ENCODE results near the gene PLEKHA6.
"Not testable (repeated sequence)": the region's sequence is repeated elsewhere in the genome, so short reads cannot be mapped to it uniquely, and the experiment has no call there.

PLEKHA6 gene

DNA sequence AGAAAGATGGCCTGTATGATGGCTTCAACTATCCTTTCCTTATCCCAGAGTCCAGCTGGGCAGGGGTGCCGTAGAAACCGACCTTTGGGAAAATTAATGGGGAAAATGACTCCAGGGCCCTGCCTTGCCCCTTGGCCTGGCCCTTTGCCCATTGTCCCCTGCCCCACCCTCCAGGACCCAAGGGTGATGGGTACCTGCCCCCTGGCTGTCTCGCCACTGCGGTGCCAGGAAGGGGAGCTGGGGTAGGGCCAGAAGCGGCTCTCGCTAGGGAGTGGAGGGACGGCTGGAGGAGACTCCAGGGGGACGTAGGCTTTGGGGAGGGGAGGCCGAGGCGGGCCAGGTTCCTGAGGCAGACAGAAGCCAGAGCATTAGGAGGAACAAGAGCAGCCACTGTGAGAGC is 116.8 kb downstream of the PLEKHA6 start:
- no peak for DNase-seq (ENCODE audit: low read depth in 2 of 2)

DNA sequence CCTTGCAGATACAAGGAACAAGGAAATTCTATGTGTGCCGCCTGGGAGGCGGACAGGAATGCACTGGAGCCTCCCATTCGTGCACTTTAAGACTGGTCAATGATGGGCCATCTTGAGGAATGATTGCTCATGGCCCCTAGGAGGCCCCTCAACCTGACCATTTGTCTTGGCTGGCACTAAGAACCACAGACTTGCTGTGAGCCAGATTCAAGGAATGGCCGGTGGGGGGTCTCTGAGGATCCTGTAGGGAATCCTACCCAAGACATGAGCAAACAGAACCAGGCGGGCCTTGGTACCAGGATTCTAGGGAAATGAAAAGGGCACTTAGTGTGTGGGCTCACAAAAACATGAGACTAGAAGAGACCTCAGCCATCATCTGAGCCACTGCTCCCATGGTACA is 117.8 kb downstream of the PLEKHA6 start:
- DNase-seq (ENCODE audit: low read depth in 2 of 2) = no peak

DNA sequence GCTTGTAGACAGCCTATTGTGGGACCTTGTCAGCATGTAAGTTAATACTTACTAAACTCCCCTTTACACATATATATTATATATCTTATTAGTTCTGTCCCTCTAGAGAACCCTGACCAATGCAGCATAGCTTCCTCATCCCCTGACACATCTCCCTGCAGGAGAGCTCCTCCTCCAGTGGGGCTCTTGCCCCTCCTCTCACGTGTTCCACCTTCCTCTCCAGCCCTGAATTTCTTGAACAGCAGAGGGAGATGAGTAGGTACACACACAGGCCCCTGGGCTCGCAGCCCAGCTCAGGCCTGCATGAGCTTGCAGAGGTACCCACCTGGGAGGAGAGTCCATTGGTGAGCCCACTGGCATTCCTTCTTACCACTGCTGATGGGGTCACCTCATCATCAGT is 118.7 kb downstream of the PLEKHA6 start:
- no peak for DNase-seq (ENCODE audit: low read depth in 2 of 2)

DNA sequence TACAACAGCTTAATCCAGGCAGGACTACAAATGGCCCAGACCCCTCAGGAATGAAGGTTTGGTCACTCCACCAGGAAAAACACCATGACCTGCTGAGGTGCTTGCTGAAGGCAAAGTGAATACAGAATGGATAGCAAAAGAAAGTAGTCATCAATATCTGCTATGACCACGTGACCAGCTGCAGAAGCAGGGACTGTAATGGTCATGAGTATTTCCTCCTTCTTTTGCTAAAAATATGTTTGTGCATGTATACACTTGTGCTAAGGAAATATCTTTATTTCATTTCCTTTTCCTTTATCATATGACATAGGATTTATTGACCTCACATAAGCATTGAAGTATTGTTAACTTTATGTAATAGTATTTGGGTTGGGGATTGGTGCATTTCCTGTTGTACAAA is 119.5 kb downstream of the PLEKHA6 start:
- no peak for DNase-seq (ENCODE audit: low read depth in 2 of 2)

DNA sequence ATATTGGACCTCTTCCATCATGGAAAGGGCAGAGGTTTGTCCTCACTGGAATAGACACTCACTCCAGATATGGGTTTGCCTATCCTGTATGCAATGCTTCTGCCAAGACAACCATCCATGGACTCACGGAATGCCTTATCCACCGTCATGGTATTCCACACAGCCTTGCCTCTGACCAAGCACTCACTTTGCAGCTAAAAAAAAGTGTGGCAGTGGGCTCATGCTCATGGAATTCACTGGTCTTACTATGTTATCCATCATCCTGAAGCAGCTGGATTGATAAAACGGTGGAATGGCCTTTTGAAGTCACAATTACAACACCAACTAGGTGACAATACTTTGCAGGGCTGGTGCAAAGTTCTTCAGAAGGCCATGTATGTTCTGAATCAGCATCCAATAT is 120.3 kb downstream of the PLEKHA6 start:
- DNase-seq (ENCODE audit: low read depth in 2 of 2) = not testable (repeated sequence)

DNA sequence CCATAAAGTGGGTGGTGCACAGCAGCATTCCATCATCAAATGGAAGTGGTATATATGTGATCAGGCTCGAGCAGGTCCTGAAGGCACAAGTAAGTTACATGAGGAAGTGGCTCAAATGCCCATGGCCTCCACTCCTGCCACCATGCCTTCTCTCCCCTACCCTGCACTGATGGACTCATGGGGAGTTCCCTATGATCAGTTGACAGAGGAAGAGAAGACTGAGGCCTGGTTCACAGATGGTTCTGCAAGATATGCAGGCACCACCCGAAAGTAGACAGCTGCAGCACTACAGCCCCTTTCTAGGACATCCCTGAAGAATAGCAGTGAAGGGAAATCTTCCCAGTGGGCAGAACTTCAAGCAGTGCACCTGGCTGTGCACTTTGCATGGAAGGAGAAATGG is 121.2 kb downstream of the PLEKHA6 start:
- DNase-seq (ENCODE audit: low read depth in 2 of 2) = not testable (repeated sequence)

DNA sequence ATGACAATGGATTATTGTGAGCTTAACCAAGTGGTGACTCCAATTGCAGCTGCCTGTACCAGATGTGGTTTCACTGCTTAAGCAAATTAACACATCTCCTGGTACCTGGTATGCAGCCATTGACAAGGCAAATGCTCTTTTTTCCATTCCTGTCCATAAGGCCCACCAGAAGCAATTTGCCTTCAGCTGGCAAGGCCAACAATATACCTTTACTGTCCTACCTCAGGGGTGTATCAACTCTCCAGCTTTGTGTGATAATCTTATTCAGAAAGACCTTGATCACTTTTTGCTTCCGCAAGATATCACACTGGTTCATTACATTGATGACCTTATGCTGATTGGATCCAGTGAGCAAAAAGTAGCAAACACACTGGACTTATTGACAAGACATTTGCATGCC is 122.2 kb downstream of the PLEKHA6 start:
- not testable (repeated sequence) for DNase-seq (ENCODE audit: low read depth in 2 of 2)

DNA sequence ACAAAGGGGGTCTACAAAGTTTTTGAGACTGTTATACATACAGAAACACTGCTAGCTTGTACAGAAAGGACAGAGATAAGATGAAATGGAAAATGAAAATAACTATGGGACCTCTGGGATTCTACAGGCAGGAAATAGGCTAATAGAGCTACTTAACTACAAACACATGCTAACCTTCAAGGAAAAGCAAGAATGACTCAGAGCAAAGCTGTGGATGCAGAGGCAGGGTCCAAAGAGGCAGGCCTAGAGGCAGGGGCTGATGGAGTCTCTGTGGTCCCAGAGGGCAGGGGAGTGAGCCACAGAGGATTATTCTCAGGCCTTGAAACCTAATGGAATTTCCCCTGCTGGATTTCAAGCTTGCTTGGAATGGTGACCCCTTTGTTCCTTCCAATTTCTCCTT is 127.2 kb downstream of the PLEKHA6 start:
- DNase-seq (ENCODE audit: low read depth in 2 of 2) = no peak

DNA sequence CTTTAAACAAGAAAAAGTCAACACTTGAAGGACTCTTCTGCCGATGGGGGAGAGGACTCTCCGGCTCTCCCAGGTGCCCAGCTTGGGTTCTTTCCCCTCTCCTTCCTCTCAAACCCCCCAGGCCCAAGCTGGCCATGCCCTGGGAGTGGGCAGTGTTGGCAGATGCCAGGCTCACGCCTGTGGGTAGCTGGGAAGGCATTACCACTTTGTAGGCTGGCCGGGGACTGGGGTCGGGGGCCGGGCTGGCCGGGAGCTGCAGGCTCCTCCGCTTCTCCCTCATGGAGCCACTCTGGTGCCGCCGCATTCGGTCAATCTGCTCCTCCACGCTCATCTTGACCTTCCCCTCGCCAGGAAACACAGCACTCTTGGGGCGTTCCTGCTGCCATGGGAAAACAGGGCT is 129.5 kb downstream of the PLEKHA6 start:
- no peak for DNase-seq (ENCODE audit: low read depth in 2 of 2)

DNA sequence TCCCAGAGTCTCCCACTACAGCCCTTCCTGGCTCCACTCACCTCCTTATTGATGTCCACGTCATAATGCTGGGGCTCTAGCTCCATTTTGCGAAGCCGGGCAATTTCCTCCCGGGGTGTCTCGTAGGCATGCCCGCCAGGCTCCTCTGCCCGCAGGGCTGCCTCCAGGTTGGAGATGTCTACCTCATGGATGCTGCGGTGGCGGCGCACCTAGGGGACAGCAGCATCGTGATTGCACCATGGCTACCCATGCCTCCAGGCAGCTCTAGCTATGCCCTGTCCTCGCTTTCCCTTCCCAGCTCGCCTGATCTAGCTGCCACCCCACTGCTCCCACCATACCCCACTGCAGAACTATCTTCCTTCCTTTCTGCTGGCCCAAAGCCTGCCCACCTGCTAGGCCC is 130.8 kb downstream of the PLEKHA6 start:
- DNase-seq (ENCODE audit: low read depth in 2 of 2) = no peak

DNA sequence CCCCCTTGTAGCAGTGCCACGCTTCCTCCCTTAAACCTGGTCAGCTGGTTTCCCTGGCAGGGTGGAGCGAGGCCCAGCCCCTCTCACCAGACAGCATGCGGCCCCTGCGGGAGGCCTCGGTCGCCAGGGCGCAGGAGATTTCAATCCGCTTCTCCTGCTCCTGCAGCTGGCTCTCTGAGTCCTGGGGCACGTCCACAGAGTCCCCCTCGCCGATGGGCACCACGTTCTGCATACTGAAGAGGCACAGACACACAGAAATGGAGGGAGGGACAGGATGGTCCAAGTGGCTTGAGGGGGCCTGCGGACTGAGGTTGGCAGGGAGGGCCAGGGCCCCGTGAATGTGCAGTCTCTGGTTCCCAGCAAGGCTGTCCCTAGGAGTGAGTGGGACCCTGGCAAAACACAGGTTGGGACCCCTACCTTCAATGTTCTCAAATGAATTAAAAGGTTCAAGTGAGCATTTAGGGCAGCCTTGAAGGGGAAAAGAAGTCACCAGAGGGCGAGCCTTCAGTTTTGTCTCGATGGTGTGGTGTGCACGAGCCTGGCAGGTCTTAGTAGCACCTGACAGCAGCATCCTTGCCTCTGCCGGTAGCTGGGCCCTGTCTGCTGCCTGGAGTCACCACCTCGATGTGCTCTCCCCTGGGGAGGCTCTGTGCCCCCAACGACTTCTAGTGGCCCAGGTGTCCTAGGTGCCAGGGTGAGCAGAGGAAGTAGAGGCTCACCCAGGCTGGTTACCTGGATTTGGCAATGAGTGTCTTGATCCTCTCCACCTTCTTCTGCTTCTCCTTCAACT is 131.5 kb downstream of the PLEKHA6 start:
- DNase-seq (ENCODE audit: low read depth in 2 of 2) = no peak

DNA sequence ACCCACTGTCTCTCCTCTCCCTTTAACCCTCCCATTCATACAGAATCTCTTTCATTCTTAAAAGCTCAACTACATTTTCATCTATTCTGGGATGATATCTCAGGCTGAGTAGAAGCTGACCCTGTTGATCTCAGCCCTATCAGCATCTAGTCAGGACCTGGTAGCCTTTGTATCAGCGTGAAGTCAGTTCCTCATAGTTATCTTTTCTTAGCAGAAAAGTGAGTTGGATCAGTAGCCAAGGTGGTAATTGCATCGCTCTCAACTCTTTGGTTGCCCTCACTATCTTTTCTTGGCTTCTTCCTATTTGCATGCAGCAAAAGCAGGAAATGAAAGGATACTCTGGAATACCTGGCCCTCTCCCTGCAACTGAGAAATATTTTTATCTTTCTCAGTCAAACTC is 132.4 kb downstream of the PLEKHA6 start:
- DNase-seq (ENCODE audit: low read depth in 2 of 2) = no peak

DNA sequence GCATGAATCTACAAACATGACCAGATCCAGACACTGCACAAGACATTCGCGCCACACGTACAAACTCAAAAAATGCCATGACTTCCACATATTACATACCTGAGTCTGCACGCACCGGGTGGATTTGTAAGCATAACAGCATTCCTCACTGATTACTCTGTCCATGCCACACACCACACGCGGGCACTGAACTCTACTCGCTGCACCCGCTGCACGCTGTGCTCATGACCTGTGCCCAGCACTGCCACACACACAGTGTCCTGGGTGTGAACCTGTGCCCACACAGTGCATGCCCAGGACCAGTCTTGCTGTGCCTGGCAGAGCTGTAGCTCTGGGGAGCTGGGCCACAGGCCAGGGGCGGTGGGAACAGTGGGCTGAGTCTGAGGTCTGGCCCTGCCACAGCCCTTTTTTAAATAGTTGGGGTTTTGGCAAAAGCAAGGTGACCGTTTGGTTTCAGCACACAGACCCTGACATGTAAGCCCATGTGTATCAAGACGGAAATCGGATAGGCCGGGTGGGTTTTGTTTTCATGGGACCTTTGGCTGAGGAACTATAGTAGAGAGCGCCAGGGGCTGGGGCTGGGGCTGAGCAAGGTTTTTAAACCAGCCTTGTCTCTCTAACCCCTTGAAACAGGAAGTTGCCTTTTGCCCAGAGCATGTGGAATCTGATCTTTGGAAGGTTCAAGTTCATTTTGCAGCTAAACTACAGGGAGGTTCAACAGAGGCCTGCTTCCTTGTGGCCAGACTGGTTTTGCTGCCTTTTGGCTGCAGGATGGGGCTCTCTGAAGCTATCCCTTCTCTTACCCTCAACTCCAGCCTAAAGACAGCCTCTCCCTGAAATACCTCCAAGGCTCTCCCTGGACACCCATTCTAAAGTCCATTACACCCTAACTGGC is 133.6 kb downstream of the PLEKHA6 start:
- DNase-seq (ENCODE audit: low read depth in 2 of 2) = no peak

DNA sequence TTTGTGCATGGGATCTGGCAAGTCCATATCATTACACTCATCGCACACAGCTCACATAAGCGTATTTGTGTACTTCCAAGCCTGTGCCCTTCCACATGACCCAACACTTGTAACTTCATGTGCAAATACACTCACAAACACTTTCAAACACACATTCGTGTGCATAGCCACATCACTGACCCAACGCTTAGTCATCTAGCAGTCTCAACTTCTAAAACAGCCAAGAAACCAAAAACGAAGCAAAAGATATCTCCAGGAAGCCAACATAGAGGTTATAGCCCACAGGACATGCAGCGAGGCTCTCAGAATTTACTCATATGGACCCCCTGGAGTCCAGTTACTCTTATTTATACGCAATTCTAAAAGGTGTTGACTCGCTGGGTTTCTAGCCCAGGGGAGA is 135.1 kb downstream of the PLEKHA6 start:
- DNase-seq (ENCODE audit: low read depth in 2 of 2) = no peak

DNA sequence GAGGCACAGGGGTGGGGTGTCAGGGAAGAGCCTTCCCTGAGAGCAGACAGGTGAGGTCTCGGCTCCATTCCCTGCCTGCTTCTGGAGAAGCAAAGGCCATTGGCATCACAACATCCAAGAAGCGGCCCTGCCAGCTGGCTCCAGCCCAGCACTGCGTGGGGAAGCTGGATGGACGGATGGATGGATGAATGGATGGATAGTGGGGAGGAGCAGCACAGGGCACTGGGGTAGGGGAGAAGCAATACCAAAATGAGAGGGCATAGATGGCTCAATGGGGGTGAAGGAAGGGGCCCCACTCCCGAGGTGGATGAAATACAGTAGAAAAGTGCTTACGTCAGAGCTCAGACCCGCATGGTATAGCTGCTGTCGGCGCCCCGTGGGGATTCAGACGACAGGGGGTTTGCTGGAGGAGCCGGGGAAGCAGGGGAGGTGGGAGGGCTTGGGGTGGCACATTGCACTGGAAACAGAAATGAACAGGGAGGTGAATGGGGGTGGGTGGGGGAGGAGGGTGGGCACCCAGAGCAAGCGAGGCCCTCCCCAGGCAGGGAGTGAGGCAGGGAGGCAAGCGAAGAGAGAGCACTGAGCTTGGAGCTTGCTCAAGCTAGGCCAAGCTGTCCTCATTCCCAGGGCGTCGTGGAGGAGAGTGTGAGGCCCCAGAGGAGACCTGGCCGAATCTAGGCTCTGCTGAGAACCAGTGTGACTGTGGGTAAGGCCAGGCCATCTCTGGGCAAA is 136.4 kb downstream of the PLEKHA6 start:
- no peak for DNase-seq (ENCODE audit: low read depth in 2 of 2)

DNA sequence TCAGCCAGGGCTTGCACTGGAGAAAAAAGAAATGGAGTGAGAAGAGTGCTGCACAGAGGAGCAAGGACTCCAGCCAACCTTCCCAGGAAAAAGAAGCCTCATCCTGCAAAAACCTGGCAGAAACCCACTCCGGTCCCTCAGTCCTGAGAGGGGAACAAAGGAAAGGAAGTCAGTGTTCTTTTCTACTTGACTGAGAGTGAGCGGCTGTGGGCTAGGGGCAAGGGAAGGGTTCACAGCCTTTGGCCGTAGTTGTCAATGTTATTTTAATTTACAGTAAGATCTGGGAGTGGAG is 137.0 kb downstream of the PLEKHA6 start:
- no peak for DNase-seq (ENCODE audit: low read depth in 2 of 2)

DNA sequence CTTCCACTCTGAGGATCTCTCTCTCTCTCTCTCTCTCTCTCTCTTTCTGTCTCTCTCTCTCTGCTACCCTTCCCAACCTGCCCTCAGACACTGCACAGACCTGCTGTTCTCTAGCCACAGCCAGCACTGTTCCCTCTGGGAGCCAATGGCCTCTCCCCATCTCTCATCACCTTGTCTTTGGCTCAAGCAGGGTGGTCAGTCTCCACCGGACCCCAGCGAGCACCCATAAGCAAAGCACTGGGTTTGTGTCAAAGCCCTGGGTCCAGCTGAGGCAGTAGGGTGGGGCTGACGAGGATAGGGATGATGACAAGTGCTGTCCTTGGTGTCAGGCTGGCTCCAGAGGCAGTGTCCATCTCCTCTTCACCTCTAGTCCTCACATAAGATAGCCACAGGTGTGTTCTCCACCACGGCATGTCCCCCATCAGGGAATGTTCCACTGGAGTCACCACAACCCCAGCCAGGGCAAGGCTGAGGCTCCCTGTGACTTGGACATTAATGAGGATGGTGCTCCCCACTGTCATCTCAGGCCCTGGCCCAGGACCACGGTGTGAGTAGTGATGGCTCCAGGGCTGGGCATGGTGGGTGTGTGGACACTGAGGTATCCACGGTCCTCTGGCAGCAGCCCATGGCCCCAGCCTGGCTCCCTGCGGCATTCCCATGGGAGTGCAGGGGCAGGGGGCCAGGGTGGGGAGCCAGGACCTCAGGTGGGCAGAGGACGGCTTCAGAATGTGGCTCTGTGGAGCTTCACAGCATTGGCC is 137.5 kb downstream of the PLEKHA6 start:
- DNase-seq (ENCODE audit: low read depth in 2 of 2) = no peak

DNA sequence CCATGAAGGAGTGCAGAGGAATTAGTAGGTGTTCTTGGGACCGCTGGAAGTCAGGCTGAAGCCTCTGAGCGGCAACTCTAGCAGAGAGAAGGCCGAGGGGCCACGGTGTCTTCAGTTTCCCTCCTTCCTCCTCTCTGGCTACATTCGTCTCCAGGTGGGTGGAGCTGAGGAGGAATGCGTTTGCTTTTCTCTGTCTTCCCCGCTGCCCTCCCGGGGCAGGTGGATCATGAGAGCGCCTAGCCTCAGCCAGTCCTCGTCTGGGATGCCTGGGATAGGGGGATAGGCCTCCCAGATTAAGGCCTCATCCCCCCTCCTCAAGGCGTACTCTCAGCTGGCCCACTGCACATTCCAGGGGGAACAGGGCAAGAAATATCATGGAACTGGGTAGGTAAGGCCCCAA is 138.5 kb downstream of the PLEKHA6 start:
- no peak for DNase-seq (ENCODE audit: low read depth in 2 of 2)

DNA sequence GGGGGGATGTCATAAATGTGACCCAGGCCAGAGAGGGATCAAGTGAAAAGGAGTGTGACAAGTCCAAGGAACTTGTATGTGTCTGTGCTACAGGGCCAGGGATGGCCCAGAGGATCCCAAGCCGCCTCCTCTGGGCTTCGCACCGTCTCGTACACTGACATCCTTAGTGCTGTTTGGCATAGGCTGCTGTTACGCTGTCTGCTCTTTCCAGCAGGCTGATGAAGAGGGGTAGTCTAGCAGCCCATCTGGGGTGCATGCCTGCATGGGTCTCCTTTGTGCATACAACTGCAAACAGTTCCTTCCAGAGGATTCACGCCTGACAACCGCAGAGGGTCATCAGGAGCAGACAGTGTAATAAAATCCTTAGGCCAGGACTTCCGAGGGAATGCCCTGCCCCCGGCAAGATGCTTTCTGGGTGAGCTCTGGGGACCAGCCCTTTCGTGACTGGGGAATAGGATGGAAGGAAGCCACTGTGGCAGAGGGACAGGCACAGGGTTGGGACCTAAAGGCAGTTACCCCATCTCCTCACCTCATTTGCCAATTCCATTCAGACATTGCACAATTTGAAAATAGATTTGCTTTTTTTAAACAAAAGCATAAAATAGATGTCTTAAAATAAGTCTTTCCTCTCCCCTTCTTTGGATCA is 139.6 kb downstream of the PLEKHA6 start:
- no peak for DNase-seq (ENCODE audit: low read depth in 2 of 2)

DNA sequence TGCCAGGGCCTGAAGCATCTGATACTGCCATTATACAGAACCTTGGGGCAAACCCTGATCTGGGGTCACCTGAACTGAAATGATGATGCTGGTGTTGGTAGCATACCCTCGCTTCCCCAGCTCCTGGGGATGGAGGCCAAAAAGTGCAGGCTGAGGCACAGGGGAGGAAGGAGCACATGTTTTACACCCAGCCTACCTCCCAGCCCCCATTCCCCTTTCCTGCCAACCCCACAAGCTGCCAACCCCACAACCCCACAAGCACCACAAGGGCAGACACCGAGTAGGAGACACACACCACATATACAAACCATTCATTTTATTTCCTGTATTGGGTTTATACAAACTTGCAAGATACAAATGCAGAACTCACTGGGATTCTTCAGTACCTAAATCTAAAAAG is 141.2 kb downstream of the PLEKHA6 start:
- no peak for DNase-seq (ENCODE audit: low read depth in 2 of 2)

DNA sequence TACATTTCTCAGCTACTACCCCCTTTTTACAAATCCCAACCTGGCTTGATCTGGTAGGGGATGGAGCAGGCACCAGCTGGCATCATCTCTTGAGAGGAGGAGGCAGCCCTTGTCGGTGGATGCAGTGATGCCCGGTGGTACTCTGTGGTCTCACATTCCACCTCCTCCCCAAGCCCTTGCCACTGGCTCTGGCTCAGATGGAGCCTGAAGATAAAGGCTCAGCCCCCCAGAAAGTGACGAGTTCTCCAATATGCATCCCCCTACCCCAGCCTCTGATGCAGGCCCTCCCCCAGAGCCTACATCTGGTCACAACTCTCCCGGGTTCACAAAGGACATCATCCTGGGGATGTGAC is 142.1 kb downstream of the PLEKHA6 start:
- no peak for DNase-seq (ENCODE audit: low read depth in 2 of 2)

Measured in activated CD4-positive, alpha-beta T cell treated with anti-CD3 and anti-CD28 coated beads for 24 hours (primary cell).